Neutrophil (primary cell): Measurements from ENCODE around the gene ZNF384.
A peak's percentile ranks its signal among the peaks of the same experiment; 100 is the strongest.

Experiments used
- H3K27ac ChIP-seq: fragments of 200-600 bp; sonication (generic); 2 replicates; pipeline ENCODE4 v1.5.1; 2016; ENCODE audit warnings: mild to moderate bottlenecking, moderate library complexity
- H3K27me3 ChIP-seq: fragments of 200-600 bp; sonication (generic); 2 replicates; pipeline ENCODE4 v1.6.0; 2016; ENCODE audit warnings: mild to moderate bottlenecking
- H3K36me3 ChIP-seq: fragments of 200-600 bp; sonication (generic); 2 replicates; pipeline ENCODE4 v1.5.1; 2017
- H3K4me1 ChIP-seq, 2 experiments: fragments of 200-600 bp in 1 of 2; sonication (generic) in 1 of 2; 1 replicate in 1 of 2; 2 replicates in 1 of 2; pipeline versions ENCODE4 v1.5.1 to v1.6.1; 2013 to 2016; ENCODE audit warnings: low read depth in 1 of 2, low read length in 1 of 2, mild to moderate bottlenecking in 1 of 2, moderate library complexity in 1 of 2; ENCODE audit not compliant: control insufficient read depth in 1 of 2, insufficient read depth in 1 of 2
- H3K4me3 ChIP-seq, 2 experiments: fragments of 200-600 bp in 1 of 2; sonication (generic) in 1 of 2; 1 replicate in 1 of 2; 2 replicates in 1 of 2; pipeline ENCODE4 v1.5.1; 2013 to 2016; ENCODE audit warnings: low read depth in 1 of 2, low read length in 1 of 2, mild to moderate bottlenecking in 1 of 2, moderate library complexity in 1 of 2
- H3K9me3 ChIP-seq: fragments of 200-600 bp; sonication (generic); 2 replicates; pipeline ENCODE4 v1.5.1; 2016
- CTCF ChIP-seq: fragments of 200-600 bp; sonication (generic); IDR thresholded peaks from 2 replicates; pipeline ENCODE4 v1.5.1; 2016; ENCODE audit warnings: antibody characterized with exemption

ZNF384 gene

GRCh38 chr12:6653987-6654386, 35.2 kb downstream of the ZNF384 start:
- H3K27ac ChIP-seq, result no peak overlapping the region

GRCh38 chr12:6653342-6653741, 35.8 kb downstream of the ZNF384 start:
- no peaks in the 10 kb centered on the region for H3K9me3 ChIP-seq
- no peaks in the 10 kb centered on the region for H3K27me3 ChIP-seq
- no peaks in the 10 kb centered on the region for H3K4me1 ChIP-seq
- peaks cover 93% of the 10 kb centered on the region for H3K36me3 ChIP-seq
- TF ChIP-seq CTCF, result no peak
- no peak overlapping the region for H3K4me3 ChIP-seq
- no peak overlapping the region for H3K27ac ChIP-seq

More at GRCh38 chr12:6653987-6654386, 35.2 kb downstream of the ZNF384 start:
- TF ChIP-seq CTCF, result no peak
- Histone ChIP-seq H3K36me3 (peaks cover 93% of the 10 kb centered on the region), H3K4me3 (no peak overlapping the region), H3K4me1 (no peaks in the 10 kb centered on the region), H3K9me3 (no peaks in the 10 kb centered on the region), H3K27me3 (no peaks in the 10 kb centered on the region)

GRCh38 chr12:6652391-6652790, 36.8 kb downstream of the ZNF384 start:
- no peak overlapping the region for H3K27ac ChIP-seq
- H3K36me3 ChIP-seq, result peaks cover 95% of the 10 kb centered on the region
- no peaks in the 10 kb centered on the region for H3K27me3 ChIP-seq
- H3K4me1 ChIP-seq, result no peaks in the 10 kb centered on the region
- no peaks in the 10 kb centered on the region for H3K9me3 ChIP-seq
- H3K4me3 ChIP-seq, result no peak overlapping the region
- no peak for TF ChIP-seq CTCF

GRCh38 chr12:6650832-6651231, 38.3 kb downstream of the ZNF384 start:
- H3K9me3 ChIP-seq, result no peaks in the 10 kb centered on the region
- H3K27me3 ChIP-seq, result no peaks in the 10 kb centered on the region
- no peak overlapping the region for H3K4me3 ChIP-seq
- H3K36me3 ChIP-seq, result peaks cover 79% of the 10 kb centered on the region
- no peak for TF ChIP-seq CTCF
- peaks cover 9 to 11% of the 10 kb centered on the region in 2 experiments for H3K4me1 ChIP-seq
- H3K27ac ChIP-seq, result no peak overlapping the region

GRCh38 chr12:6647083-6647604, 42.0 kb downstream of the ZNF384 start, which contains the start of gene ACRBP:
Gene ACRBP (minus strand): TSS chr12:6647432. CDS start chr12:6647366, 66 bp downstream.
- peak within 1 kb of the TSS; percentile 58 for H3K4me3 ChIP-seq
- peak within 1 kb of the TSS; percentile 78 for H3K27ac ChIP-seq

More at GRCh38 chr12:6647083-6647604, 42.0 kb downstream of the ZNF384 start, which contains the start of gene ACRBP:
- Histone ChIP-seq H3K4me1 (peaks cover 32 to 33% of the 10 kb centered on the region in 2 experiments), H3K36me3 (peaks cover 43% of the 10 kb centered on the region), H3K9me3 (no peaks in the 10 kb centered on the region), H3K27me3 (no peaks in the 10 kb centered on the region)
- TF ChIP-seq CTCF, result no peak
